ENCODE measurements around the gene PLTP.

DNA sequence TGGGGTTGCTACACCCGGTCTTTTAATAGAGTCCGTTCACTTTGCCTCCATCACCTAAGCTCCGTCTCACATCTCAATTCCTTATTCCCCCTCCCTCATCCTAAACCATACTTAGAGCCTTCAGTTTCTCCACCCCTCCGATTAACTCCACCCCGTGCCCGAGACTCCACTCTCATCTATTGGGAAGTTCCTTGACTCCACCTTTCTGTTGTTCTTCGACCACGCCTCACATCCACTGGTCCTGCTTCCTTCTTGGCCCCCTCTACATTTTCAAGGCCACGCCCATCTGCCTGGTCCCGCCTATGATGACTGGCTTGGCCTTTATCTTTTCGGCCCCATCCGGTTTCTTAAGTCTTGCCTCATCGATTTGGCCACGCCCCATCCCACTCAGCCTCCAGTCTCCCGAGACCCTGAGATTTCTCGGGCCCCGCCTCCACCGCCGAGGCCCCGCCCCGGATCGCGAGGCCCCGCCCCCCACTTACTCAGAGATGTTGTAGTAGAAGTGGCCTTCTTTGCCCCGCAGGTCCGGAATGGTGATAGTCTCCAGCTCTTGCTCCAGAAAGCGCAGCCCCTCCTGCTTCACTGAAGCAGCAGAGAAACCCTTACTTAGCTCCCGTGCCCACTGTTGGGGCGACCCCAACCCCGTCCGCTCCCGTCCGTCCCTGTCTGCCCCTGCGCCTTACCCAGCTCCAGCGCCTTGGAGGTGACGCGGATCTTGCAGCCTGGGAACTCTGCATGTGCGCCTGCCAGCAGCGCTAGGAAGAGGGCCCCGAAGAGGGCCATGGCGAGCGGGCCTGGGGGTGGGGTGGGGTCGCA, 1.1 kb downstream of the PLTP start:
- TF ChIP-seq POLR2A (IDR thresholded peaks at IDR 0.05) (peak in 1 of 2 donors; percentile 60), CTCF (IDR thresholded peaks at IDR 0.05) (no peak)

All from heart left ventricle (tissue), 13 donors.